Retina (tissue), 1 donor: ENCODE data around the gene SMCO2.
"Not testable (repeated sequence)": the region's sequence is repeated elsewhere in the genome, so short reads cannot be mapped to it uniquely, and the experiment has no call there.

ENCODE experiments used
- DNase-seq: peaks from one replicate; pipeline ENCODE4 v3.0.0-alpha.2; 2016

Gene SMCO2

DNA sequence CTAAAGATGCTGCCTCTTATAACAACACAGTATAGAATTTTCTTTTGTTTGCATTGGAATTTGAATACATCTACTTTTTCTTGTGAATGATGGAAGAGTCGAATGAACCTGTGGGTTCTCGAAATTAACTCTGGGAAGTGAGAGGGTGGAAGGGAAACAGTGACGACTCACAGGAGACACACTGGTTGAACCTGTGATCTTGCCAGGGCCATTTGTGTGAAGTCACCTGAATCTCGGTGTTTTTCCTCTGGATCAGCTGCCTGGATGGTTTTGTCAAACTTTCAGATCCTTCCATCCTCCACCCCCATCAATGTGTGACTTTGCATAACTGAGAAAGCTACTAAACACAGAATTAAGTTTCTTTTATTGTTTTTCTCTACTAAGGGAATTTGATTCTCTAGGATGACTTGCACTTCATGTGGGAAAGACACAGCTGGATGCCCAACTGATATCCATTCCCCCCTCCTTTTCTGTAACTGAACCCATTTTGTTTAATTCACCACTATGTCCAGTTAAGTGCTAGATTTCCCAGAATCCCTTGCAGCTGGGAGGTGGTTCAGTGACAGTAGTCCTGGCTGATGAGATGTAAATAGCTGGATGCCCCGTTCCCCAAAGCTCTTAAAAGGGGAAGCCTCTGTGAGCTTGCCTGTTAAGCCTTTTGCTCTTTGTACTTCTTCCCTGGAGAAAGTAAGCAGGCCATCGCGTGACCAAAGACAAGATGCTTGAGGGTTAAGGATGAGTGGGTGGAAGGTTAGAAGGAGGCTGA lies 83.8 kb downstream of the SMCO2 start:
- no peak for DNase-seq

DNA sequence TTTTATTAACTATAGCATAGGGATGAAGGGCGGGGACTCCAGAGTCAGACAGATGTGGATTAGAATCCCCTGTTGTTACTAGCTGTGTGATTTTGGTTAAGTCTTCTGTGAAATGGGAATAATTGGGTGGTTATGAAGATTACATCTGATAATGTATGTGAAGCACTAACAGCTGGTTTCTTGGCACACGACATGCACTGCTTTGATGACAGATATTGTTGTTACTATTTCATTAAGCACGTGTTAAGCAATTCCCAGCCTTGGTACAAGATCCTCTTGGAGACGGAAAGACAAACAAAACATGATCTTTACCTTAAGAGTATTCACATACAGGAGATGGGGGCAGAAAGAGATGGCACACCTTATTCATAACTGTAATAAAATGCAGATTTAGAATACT lies 85.4 kb downstream of the SMCO2 start:
- no peak for DNase-seq

- no peak for DNase-seq
Measured at GRCh38 chr12:27534060-27534764, 87.7 kb downstream of the SMCO2 start.

DNA sequence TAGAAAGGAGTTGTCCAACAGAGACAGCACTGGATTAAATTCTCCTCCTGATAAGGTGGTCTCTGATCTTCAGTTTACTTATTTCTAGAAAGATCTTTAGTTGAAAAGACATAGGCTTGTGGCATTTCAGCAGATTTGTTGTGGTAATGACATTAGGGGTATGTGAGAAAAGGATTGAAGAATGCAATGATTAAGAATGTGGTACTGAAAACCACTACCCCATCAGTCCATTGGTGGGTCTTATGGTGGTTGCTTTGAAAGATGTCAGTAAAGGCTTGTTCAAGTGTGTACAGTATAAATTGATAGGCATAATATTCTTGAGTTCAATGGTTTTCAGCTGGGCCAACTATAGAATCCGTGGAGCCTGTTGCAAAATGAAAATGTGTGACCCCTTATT lies 88.2 kb downstream of the SMCO2 start:
- no peak for DNase-seq

- no peak for DNase-seq
Measured at GRCh38 chr12:27535318-27535717, 88.8 kb downstream of the SMCO2 start.

DNA sequence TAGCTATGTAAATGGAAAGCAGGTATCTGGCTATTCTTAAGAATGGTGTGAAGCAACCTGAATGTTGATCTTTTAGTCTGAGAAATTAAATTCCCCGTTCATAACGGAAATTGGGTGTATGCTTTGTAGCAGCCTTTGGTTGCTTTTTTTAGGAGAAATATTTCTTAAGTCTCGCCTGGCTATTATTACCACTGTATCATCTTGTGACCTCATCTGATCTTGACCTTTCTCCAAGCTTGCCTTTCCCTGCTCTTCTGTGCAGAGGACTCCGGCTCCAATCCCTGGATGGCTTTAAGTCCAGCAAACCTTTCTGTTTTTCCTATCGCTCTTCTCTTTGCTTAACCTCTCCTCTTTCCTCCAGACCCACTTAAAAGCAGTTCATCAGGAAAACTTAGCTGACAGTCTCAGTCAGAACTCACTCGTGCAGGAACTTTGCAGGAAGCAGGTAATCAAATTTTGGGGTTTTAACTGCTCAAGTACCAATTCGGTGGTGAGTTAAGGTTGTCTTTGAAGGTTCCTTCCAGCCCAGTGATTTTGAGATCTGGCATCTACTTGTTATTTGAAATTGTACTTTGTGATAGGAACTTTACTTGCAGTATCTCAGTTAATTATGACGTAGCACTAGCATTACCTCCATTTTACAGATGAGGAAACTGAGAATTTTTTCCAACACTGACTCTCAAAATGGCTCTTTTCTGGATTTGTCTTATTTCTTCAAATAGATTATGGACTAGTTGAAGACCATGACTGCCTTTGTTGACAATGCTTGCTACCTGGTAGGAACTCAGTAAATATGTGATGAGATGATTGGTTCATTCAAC lies 91.5 kb downstream of the SMCO2 start:
- DNase-seq, result no peak

DNA sequence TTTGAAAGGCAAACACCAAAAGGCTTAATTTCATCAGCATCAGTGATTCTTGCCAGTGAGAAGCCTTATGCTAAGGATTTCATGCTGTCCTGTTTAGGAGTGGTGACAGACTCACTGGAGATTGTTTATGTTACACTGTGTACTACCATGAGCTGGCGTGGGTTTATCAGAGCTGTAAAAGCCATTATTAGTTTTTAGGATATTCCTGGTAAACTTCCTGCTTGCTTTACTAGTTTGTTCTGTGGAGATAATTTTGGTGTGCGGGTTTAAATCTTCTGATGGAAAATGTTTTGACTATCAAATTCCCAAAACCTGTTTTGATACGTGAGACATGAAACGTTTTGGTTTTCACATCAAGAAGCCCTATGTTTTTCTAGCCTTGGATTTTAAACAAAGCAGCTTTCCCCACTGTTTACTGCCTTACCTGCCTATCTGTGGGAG lies 92.7 kb downstream of the SMCO2 start:
- no peak for DNase-seq

GRCh38 chr12:27541031-27541719 lies 94.6 kb downstream of the SMCO2 start:
- no peak for DNase-seq

DNA sequence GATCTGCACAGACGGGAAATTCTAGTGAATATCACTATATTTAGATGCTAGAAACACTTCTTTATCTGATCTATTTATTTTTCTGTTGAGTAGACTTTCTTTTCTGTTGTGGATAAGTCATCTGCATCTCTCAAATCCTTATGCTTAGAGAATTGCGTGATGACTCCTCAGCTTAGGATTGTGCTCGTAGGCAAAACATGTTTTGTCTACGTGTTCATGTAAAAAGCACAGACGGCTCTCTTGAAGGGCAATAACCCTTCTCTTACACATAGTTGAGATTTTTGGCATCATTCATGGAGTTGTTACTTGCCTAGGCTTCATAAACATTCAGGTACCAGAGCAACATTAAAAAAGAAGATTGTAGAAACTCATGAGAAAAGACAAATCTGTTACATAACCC lies 96.1 kb downstream of the SMCO2 start:
- no peak for DNase-seq

- not testable (repeated sequence) for DNase-seq
Measured at GRCh38 chr12:27544858-27545257, 98.3 kb downstream of the SMCO2 start.

GRCh38 chr12:27545665-27546064 lies 99.1 kb downstream of the SMCO2 start:
- DNase-seq, result no peak

- no peak for DNase-seq
Measured at GRCh38 chr12:27547592-27547991, 101.1 kb downstream of the SMCO2 start.

DNA sequence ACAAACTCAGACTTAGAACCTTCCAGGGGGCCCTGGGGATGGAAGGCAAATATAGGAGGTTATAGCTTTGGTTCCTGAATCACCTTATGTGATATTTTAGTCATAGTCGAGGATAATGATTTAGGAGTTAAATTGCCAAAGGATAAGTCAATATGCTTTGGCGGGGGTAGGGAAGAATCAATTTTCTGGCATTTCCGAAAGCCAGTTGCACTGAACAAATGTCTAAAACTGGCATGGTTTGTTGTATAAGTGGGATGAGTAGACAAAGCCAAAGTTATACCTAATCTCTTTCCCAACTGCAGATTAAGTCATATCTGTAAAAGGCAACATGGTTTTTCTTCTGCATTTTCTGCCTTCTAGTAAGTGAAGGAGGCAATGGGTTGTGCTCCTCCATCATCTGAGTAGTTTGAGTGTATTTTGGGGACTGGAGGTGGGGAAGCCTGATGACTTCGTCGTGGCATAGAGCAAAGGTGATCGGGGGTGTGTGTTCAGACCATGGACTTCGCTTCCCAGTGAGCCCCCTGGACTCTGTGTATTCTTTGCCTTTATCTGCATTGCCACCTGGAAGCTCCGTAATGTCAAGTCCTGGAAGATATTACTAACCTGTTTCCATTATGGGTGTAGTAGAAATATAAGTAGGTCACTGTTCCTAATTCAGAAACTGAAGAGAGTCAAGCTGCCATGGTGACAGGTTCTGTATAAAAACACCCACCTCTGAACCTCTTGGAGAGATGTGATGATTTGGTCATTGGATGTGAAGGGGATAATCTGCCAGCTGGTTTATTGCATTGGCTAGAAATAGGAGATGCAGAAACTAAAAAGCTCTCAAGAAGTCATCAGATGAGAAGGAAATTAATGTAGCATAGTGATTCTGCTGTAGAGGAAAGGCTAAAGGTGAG lies 102.0 kb downstream of the SMCO2 start:
- DNase-seq, result no peak

- no peak for DNase-seq
Measured at GRCh38 chr12:27549236-27549800, 102.8 kb downstream of the SMCO2 start.

DNA sequence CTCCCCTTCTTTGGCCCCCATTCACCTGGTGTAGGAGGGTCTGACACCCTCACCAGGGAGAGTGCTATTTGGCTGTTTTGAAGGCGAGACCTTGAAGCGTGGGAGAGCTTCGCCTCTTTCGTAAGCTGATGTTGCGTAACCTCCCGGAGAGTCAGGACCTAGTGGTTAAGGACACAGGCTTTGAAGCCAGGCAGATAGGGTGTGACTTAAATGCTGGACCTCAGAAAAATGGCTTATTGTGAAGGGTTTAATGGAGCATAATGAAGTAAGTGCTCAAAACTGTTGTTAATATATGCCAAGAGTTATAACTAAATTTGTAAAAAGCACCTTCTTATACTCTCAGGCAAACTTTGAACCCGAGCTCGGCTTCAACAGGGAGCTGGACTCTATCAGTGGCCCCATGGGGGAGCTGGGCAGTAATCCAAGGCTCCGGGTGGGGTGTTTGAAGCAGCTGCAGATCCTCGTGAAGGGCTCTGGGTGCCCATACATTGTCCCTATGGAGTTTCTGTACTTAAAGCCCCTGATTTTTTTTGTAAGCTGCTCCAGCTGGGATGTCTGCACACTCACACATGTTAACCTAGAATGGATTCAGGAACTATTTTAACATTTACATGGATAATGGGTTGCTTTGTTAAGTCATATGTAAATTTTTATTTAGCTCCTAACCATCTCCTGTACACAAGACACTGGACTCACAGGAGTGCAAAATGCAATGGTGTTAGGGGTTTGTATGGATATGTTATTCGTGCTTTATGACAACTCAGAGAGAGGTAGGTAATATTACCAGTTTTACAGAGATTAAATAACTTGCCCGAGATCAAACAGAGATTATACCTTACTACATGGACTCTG lies 103.5 kb downstream of the SMCO2 start:
- DNase-seq, result no peak

DNA sequence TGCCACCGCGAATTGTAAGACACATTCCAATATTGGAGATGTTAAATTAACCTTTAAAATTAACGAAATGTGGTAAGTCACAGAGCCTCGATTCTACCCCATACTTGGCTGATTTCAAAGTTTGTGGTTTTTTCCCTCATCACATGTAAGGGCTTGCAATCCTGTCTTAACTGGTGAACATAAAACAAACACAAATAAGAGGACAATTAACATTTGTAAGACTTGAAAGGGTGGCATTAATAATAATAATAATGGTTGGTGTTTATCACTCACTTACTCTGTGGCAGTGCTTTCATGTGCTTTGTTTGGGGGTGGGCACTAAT lies 104.1 kb downstream of the SMCO2 start:
- no peak for DNase-seq

- DNase-seq, result no peak
Measured at GRCh38 chr12:27551172-27551840, 104.8 kb downstream of the SMCO2 start.
